Activated T-cell treated with anti-CD3 and anti-CD28 coated beads for 24 hours (primary cell): ENCODE results near the gene LRRK1.

Source experiments
- DNase-seq: peaks from one replicate; pipeline ENCODE4 v3.0.0-alpha.2; 2020; ENCODE audit warnings: low read depth

LRRK1 gene

GRCh38 chr15:101008158-101009139 lies 89.3 kb downstream of the LRRK1 start:
- peak; percentile 82 for DNase-seq

GRCh38 chr15:101009176-101009575 lies 90.0 kb downstream of the LRRK1 start:
- DNase-seq: no peak

- no peak for DNase-seq
Measured at GRCh38 chr15:101010781-101011180, 91.6 kb downstream of the LRRK1 start.

GRCh38 chr15:101012326-101013200 lies 93.4 kb downstream of the LRRK1 start:
- DNase-seq: no peak

- no peak for DNase-seq
Measured at GRCh38 chr15:101013201-101013550, 94.0 kb downstream of the LRRK1 start.

- no peak for DNase-seq
Measured at GRCh38 chr15:101013769-101014675, 94.9 kb downstream of the LRRK1 start.

- peak; percentile 61 for DNase-seq
Measured at GRCh38 chr15:101014921-101015841, 96.0 kb downstream of the LRRK1 start.

- no peak for DNase-seq
Measured at GRCh38 chr15:101016581-101016980, 97.4 kb downstream of the LRRK1 start.

- no peak for DNase-seq
Measured at GRCh38 chr15:101017093-101017754, 98.1 kb downstream of the LRRK1 start.

GRCh38 chr15:101018016-101018415 lies 98.9 kb downstream of the LRRK1 start:
- no peak for DNase-seq

GRCh38 chr15:101018450-101018849 lies 99.3 kb downstream of the LRRK1 start:
- DNase-seq: no peak

- no peak for DNase-seq
Measured at GRCh38 chr15:101019366-101019896, 100.3 kb downstream of the LRRK1 start.

- DNase-seq: no peak
Measured at GRCh38 chr15:101020451-101020850, 101.3 kb downstream of the LRRK1 start.

GRCh38 chr15:101020945-101021344 lies 101.8 kb downstream of the LRRK1 start:
- no peak for DNase-seq

GRCh38 chr15:101022306-101022705 lies 103.1 kb downstream of the LRRK1 start:
- no peak for DNase-seq

GRCh38 chr15:101022876-101023275 lies 103.7 kb downstream of the LRRK1 start:
- no peak for DNase-seq

GRCh38 chr15:101023501-101024072 lies 104.4 kb downstream of the LRRK1 start:
- no peak for DNase-seq

- no peak for DNase-seq
Measured at GRCh38 chr15:101024073-101024695, 105.0 kb downstream of the LRRK1 start.
